OCI-LY1 (cell line): ENCODE measurements around the gene NOX1.
"Not testable (repeated sequence)": the region's sequence is repeated elsewhere in the genome, so short reads cannot be mapped to it uniquely, and the experiment has no call there.

Experiments
- H2AFZ ChIP-seq: fragments of 200-600 bp; sonication (generic), shearing (Covaris generic); 2 replicates; pipeline ENCODE4 v1.6.0; 2014; ENCODE audit warnings: antibody characterized with exemption, mild to moderate bottlenecking, low read length
- H3F3A ChIP-seq: fragments of 200-600 bp; sonication (generic), shearing (Covaris generic); 2 replicates; pipeline ENCODE4 v1.6.0; 2014; ENCODE audit warnings: mild to moderate bottlenecking, antibody characterized with exemption, low read length, moderate library complexity; ENCODE audit not compliant: insufficient read depth
- H3K27ac ChIP-seq: fragments of 200-600 bp; sonication (generic); 2 replicates; pipeline ENCODE4 v1.5.1; 2014; ENCODE audit warnings: low read length, mixed run types, mild to moderate bottlenecking, low read depth; ENCODE audit not compliant: poor library complexity, severe bottlenecking
- H3K27me3 ChIP-seq: fragments of 200-600 bp; sonication (generic); 2 replicates; pipeline ENCODE4 v1.6.0; 2014; ENCODE audit warnings: antibody characterized with exemption, mild to moderate bottlenecking, low read length, moderate library complexity; ENCODE audit not compliant: insufficient read depth
- H3K36me3 ChIP-seq: fragments of 200-600 bp; sonication (generic); 2 replicates; pipeline ENCODE4 v1.6.1; 2014; ENCODE audit warnings: mild to moderate bottlenecking, antibody characterized with exemption, low read length, moderate library complexity, mixed read lengths; ENCODE audit not compliant: insufficient read depth
- H3K4me1 ChIP-seq: fragments of 200-600 bp; sonication (generic); 2 replicates; pipeline ENCODE4 v1.5.1; 2014; ENCODE audit warnings: mild to moderate bottlenecking, low read length, moderate library complexity; ENCODE audit not compliant: insufficient read depth, severe bottlenecking
- H3K4me2 ChIP-seq: fragments of 200-600 bp; sonication (generic), shearing (Covaris generic); 2 replicates; pipeline ENCODE4 v1.6.1; 2014; ENCODE audit warnings: low read length
- H3K4me3 ChIP-seq: fragments of 200-600 bp; sonication (generic); 2 replicates; pipeline ENCODE4 v1.5.1; 2014; ENCODE audit warnings: low read length, low read depth, mild to moderate bottlenecking, mixed read lengths; ENCODE audit not compliant: poor library complexity, severe bottlenecking
- H3K79me2 ChIP-seq: fragments of 200-600 bp; shearing (Covaris generic); 2 replicates; pipeline ENCODE4 v1.6.1; 2016; ENCODE audit warnings: mixed run types, low read length, mixed read lengths; ENCODE audit not compliant: insufficient read depth
- H3K9ac ChIP-seq: fragments of 200-600 bp; sonication (generic), shearing (Covaris generic); 2 replicates; pipeline ENCODE4 v1.6.1; 2014; ENCODE audit warnings: mild to moderate bottlenecking, low read length, mixed read lengths
- H3K9me2 ChIP-seq: fragments of 200-600 bp; sonication (generic), shearing (Covaris generic); 2 replicates; pipeline ENCODE4 v1.6.1; 2014; ENCODE audit warnings: low read depth, mild to moderate bottlenecking, low read length, mixed read lengths
- H3K9me3 ChIP-seq: fragments of 200-600 bp; shearing (Covaris generic); 2 replicates; pipeline ENCODE4 v1.6.1; 2014; ENCODE audit warnings: low read length, mixed read lengths
- H4K20me1 ChIP-seq: fragments of 200-600 bp; sonication (generic), shearing (Covaris generic); 2 replicates; pipeline ENCODE4 v1.6.0; 2016; ENCODE audit warnings: mild to moderate bottlenecking, low read length; ENCODE audit not compliant: insufficient read depth
- EZH2 ChIP-seq: fragments of 200-600 bp; sonication (generic), shearing (Covaris generic); IDR thresholded peaks from 2 replicates; pipeline ENCODE4 v1.8.0; 2017; ENCODE audit warnings: borderline replicate concordance, mixed run types, mild to moderate bottlenecking, antibody characterized with exemption, low read length, moderate library complexity, mixed read lengths
- TF ChIP-seq, protein P1 (sequence below): fragments of 200-600 bp; sonication (generic), shearing (Covaris generic); IDR thresholded peaks from 2 replicates; pipeline ENCODE4 v1.5.1; 2017; ENCODE audit warnings: mild to moderate bottlenecking, antibody characterized with exemption, low read length, moderate library complexity, mixed read lengths

Gene NOX1

DNA sequence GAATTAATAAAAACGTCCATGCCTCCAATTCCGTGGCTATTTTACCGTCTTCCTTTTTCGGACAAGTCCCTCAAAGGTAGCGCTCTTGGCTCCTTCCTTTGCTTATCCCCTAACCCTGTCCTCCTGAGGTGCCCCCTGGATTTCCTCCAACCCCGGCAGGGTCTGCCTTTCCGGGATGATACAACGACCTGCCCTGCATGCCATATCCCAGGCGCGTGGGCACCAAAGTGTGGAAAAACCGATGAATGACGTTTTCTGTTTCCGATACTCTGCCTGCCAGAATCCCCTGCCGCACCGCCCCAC is 54.7 kb downstream of the NOX1 start:
- H4K20me1 ChIP-seq, result no peaks in the 10 kb centered on the region
- peak overlapping the region; percentile 93; the same call in 1 of the 2 replicates for H2AFZ ChIP-seq
- H3K36me3 ChIP-seq, result peaks cover 21% of the 10 kb centered on the region
- peaks cover 7% of the 10 kb centered on the region; the same call in 1 of the 2 replicates for H3K79me2 ChIP-seq
- H3K4me1 ChIP-seq, result peaks cover 15% of the 10 kb centered on the region
- H3K27me3 ChIP-seq, result no peaks in the 10 kb centered on the region
- no peaks in the 10 kb centered on the region for H3F3A ChIP-seq
- H3K4me3 ChIP-seq, result peak overlapping the region; percentile 100
- no peaks in the 10 kb centered on the region for H3K9me2 ChIP-seq
- H3K27ac ChIP-seq, result peak overlapping the region; percentile 46
- TF ChIP-seq, protein P1, sequence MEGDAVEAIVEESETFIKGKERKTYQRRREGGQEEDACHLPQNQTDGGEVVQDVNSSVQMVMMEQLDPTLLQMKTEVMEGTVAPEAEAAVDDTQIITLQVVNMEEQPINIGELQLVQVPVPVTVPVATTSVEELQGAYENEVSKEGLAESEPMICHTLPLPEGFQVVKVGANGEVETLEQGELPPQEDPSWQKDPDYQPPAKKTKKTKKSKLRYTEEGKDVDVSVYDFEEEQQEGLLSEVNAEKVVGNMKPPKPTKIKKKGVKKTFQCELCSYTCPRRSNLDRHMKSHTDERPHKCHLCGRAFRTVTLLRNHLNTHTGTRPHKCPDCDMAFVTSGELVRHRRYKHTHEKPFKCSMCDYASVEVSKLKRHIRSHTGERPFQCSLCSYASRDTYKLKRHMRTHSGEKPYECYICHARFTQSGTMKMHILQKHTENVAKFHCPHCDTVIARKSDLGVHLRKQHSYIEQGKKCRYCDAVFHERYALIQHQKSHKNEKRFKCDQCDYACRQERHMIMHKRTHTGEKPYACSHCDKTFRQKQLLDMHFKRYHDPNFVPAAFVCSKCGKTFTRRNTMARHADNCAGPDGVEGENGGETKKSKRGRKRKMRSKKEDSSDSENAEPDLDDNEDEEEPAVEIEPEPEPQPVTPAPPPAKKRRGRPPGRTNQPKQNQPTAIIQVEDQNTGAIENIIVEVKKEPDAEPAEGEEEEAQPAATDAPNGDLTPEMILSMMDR, result no peak
- no peak for TF ChIP-seq EZH2
- H3K9me3 ChIP-seq, result no peaks in the 10 kb centered on the region
- H3K9ac ChIP-seq, result peak overlapping the region; percentile 97
- peak overlapping the region; percentile 95 for H3K4me2 ChIP-seq

DNA sequence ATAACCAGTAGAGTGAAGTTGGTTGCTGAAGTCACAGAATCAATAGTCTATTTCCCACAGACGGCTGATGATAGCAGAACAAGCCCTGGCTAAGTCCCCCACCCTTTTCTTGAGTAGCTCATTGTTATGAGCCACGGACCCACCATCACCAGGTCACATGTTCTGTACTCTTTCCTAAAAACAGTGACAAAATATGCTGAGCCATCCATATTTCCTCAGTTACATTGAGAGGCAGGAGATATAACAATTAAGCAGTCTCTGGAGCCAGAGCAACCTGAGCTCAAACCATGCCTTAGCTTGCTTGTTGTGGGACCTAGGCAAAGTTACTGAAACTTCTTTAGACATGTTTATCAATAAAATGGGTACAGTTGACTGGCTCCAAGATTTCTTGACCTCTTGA is 56.8 kb downstream of the NOX1 start:
- Histone ChIP-seq H3K9me3 (no peaks in the 10 kb centered on the region), H4K20me1 (no peaks in the 10 kb centered on the region), H3K4me1 (peaks cover 15% of the 10 kb centered on the region), H3K9me2 (no peaks in the 10 kb centered on the region), H3K27ac (no peak overlapping the region), H2AFZ (no peak overlapping the region), H3K4me2 (no peak overlapping the region), H3K27me3 (no peaks in the 10 kb centered on the region), H3K36me3 (peaks cover 3% of the 10 kb centered on the region; the same call in 1 of the 2 replicates), H3K4me3 (no peak overlapping the region), H3K79me2 (peaks cover 7% of the 10 kb centered on the region; the same call in 1 of the 2 replicates), H3K9ac (no peak overlapping the region), H3F3A (no peaks in the 10 kb centered on the region)
- no peak for TF ChIP-seq EZH2
- TF ChIP-seq, protein P1, result no peak

DNA sequence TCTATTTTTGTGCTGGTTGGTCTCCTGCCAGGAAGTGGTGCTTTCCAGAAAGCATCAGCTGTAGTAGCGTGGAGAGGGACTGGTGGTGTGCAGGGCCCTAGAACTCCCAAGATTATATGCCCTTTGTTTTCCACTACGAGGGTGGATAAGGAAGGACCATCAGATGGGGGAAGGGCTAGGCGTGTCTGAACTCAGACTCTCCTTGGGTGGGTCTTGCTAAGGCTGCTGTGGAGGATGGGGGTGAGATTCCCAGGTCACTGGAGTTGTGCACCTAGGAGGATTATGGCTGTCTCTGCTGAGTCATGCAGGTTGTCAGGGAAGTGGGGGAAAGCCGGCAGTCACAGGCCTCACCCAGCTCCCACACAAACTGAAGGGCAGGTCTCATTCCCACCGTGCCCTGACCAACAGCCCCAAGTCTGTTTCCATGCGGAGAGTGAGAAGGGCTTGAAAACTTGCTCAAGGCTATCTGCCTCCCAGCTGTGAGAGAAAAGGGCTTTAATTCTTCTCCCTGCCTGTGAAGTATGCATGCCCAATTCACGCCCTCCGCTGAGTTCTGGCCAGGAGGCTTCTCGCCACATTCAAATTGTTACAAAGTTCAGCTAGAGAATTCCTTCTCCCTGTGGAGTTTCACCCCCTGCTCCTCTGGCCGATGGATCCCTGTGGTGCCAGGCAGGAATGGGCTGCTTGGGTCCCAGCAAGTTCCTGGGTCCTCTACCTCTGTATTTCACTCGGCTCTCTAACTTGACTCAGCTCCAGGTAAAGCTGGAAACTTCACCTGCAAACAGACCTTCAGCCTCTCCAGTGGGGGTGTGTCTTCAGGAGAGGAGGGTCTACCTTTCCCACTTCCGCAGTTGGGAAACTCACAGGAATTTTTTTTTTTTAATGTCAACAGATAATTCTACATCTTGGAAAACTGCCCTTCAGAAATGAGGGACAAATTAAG is 61.7 kb downstream of the NOX1 start:
- TF ChIP-seq, protein P1, result no peak
- no peaks in the 10 kb centered on the region for H3K79me2 ChIP-seq
- no peaks in the 10 kb centered on the region for H3K36me3 ChIP-seq
- H3K4me3 ChIP-seq, result no peak overlapping the region
- no peaks in the 10 kb centered on the region for H3K27me3 ChIP-seq
- no peak overlapping the region for H3K9ac ChIP-seq
- no peaks in the 10 kb centered on the region for H4K20me1 ChIP-seq
- no peak overlapping the region for H3K27ac ChIP-seq
- no peaks in the 10 kb centered on the region for H3F3A ChIP-seq
- H2AFZ ChIP-seq, result no peak overlapping the region
- H3K9me2 ChIP-seq, result no peaks in the 10 kb centered on the region
- no peak overlapping the region for H3K4me2 ChIP-seq
- H3K4me1 ChIP-seq, result no peaks in the 10 kb centered on the region
- H3K9me3 ChIP-seq, result no peaks in the 10 kb centered on the region

DNA sequence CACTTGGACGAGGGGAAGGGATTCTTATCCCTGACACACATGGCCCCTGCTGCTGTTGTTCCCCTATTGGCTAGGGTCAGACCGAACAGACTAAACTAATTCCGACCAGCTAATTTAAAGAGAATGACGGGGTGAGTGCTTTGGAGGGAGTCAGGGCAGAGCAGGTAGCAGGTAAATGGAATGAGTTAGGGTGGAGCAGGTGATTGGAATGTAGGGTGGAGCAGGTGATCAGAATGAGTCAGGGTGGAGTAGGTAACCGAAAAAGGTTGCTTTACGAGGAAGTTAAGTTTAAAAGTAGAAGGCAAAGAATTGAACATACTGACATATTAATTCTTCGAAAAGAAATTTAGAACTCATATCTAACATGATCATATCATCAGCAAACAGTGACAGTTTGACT is 65.9 kb downstream of the NOX1 start:
- H3K4me2 ChIP-seq, H3F3A ChIP-seq, H3K9me2 ChIP-seq, H4K20me1 ChIP-seq, H3K27ac ChIP-seq, H3K4me3 ChIP-seq, H3K36me3 ChIP-seq, H2AFZ ChIP-seq, H3K9ac ChIP-seq, H3K4me1 ChIP-seq, H3K79me2 ChIP-seq, H3K27me3 ChIP-seq, H3K9me3 ChIP-seq: not testable (repeated sequence)
